HG02798 (cell line): ENCODE results near the gene EHD2.
"Not testable (repeated sequence)": the region's sequence is repeated elsewhere in the genome, so short reads cannot be mapped to it uniquely, and the experiment has no call there.

Experiments
- ATAC-seq: cut with Tn5 transposase; IDR thresholded peaks from one replicate; pipeline ENCODE4 v1.9.1; 2021; ENCODE audit warnings: mild to moderate bottlenecking; ENCODE audit not compliant: unreplicated experiment, poor library complexity

The EHD2 gene

DNA sequence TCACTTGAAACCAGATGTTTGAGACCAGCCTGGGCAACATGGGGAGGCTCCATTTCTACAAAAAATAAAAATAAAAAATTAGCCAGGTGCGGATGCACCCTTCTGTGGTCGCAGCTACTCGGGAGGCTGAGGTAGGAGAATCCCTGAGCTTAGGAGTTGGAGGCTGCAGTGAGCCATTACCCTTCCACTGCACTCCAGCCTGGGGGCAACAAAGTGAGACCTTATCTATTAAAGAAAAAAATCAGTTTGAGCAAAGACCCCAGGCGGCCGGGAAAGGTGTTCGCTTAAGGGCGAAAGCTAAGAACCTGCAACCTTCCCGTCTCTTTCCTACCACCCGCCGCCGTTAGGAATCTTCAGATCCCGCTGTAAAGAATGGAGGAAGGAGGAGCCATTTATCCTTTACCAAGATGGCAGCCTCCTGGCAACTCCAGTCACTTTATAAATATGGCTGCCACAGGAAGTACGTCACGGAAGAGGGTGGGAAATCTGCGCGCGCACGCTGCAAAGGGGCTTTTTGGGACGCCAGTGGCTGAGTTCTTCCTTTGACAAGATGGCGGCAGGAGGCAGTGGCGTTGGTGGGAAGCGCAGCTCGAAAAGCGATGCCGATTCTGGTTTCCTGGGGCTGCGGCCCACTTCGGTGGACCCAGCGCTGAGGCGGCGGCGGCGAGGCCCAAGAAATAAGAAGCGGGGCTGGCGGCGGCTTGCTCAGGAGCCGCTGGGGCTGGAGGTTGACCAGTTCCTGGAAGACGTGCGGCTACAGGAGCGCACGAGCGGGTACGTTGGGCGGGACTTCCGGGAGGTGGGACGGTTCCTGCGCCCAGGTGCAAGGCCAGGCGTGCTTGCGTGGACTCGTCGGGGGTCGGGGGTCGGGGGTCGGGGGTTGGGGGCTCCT is 32.0 kb downstream of the EHD2 start, which contains the start of gene NOP53:
Gene NOP53, plus strand, starts transcription at position 537 of the 892 bp plus-strand sequence. Its CDS starts 14 bp downstream, at position 551.
- ATAC-seq = peak; percentile 81

DNA sequence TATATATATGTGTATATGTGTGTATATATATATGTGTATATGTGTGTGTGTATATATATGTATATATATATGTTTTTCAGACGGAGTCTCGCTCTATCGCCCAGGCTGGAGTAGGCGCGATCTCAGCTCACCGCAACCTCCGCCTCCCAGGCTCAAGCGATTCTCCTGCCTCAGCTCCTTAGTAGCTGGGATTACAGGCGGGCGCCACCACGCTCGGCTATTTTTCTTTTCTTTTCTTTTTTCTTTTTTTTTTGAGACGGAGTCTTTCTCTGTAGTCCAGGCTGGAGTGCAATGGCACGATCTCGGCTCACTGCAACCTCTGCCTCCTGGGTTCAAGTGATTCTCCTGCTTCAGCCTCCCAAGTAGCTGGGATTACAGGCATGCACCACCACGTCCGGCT is 32.9 kb downstream of the EHD2 start:
- not testable (repeated sequence) for ATAC-seq

DNA sequence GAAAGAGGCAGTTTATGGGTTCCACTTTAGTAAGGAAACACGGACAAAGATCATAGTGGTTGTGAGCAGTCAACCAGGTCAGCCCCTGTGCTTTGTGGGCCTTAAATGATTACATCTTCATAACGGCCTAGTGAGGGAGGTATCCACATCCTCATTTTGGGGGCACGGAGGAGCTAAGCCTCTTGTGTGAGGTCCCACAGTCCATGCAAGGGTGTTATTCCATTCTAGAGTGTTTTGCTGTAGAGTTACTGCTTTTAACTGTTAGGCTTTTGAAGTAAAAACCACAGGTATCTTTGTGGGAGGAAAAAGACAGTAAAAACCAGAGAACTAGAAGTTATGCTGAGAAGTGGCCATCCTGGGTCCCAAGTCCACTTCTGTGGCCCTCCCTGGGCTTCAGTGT is 36.1 kb downstream of the EHD2 start:
- ATAC-seq = no peak

DNA sequence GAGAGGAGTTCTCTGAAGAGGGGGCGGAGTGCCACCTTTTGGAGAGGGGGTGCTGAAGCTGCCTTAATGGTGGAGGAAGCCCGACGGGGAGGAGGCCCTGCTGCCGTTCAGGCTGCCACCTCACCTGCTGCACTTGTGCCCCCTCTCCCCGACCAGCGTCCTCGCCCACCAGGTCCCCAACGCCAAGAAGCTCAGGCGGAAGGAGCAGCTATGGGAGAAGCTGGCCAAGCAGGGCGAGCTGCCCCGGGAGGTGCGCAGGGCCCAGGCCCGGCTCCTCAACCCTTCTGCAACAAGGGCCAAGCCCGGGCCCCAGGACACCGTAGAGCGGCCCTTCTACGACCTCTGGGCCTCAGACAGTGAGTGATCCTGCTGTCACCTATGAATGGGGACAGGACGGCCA is 37.5 kb downstream of the EHD2 start:
- ATAC-seq = no peak

DNA sequence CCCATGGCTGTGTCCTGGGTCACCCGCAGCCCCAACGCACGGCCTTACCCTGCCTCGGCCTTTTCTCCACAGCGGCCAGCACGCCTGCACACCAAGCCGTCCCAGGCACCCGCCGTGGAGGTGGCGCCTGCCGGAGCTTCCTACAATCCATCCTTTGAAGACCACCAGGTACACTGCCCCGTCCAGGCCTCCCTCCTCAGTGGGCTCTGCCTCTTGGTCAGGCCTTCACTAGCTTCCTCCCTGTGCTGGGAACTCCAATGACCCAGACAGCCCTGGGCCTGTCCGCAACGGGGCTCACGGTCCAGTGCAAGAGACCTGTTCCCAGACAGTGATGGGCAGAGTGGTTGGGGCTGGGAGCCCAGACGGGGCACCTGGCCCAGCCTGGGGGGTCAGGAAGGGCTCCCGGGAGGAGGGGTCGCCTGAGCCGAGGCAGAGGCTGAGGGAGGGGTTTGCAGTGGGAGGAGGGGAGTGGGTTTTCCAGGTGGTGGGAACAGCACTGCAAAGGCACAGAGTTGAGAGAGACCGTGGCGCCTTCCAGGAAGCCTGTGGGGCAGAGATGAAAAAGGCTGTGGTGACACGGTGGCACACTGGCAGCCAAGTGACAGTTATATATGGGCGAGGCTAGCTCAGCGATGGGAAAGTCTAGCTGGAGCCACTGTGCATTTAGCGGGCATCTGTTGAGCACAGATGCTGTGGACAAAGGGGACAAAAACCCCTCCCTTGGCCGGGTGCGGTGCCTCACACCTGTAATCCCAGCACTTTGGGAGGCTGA is 39.4 kb downstream of the EHD2 start:
- no peak for ATAC-seq

DNA sequence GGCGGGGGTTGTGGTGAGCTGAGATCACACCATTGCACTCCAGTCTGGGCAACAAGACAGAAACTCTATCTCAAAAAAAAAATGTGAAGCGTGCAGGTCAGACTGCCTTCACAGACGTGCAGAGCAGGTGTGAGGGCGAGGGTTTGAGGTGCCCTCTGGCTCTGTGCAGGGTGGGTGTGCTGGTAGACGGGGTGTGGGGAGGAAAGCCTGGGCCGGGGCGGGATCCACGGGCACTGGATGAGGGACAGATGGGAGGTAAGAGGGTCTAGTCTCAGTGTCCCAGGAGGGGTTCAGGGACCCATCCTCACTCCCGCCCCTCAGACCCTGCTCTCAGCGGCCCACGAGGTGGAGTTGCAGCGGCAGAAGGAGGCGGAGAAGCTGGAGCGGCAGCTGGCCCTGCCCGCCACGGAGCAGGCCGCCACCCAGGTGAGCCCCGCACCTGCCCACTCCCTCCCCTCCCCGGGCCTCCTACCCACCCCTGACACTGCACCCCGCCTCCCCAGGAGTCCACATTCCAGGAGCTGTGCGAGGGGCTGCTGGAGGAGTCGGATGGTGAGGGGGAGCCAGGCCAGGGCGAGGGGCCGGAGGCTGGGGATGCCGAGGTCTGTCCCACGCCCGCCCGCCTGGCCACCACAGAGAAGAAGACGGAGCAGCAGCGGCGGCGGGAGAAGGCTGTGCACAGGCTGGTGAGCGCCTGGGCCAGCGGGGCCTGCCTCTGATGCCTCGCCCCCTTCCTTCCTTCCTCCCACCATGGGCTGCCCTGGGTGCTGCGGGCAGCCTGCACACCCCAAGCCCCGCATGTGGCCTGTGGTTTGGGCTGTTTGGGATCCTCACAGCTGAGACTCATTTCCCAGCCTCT is 41.2 kb downstream of the EHD2 start:
- no peak for ATAC-seq

DNA sequence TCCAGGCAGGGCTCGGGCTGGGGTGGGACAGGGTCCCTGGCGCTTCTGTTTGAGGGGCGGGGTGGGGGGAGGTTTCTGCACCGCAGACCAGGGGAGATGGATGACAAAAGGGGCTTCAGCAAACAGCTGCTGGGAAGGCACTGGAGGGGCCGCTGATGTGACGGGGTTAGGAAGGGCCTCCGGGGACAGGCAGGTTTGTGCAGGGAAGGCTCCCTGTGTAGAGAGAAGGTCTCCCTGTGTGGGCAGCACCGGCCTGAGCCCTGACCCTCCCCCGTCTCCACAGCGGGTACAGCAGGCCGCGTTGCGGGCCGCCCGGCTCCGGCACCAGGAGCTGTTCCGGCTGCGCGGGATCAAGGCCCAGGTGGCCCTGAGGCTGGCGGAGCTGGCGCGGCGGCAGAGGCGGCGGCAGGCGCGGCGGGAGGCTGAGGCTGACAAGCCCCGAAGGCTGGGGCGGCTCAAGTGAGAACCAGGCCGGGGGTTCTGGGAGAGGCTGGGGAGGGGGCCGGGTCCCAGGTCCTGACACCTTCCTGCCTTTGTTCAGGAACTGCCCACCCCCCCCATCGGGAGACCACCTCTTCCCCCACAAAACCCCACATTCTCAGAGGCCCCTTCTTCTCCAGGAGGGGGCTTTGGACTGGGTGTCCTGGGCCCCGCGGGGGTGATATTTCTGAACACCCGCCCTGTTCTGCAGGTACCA is 42.0 kb downstream of the EHD2 start:
- ATAC-seq = no peak

DNA sequence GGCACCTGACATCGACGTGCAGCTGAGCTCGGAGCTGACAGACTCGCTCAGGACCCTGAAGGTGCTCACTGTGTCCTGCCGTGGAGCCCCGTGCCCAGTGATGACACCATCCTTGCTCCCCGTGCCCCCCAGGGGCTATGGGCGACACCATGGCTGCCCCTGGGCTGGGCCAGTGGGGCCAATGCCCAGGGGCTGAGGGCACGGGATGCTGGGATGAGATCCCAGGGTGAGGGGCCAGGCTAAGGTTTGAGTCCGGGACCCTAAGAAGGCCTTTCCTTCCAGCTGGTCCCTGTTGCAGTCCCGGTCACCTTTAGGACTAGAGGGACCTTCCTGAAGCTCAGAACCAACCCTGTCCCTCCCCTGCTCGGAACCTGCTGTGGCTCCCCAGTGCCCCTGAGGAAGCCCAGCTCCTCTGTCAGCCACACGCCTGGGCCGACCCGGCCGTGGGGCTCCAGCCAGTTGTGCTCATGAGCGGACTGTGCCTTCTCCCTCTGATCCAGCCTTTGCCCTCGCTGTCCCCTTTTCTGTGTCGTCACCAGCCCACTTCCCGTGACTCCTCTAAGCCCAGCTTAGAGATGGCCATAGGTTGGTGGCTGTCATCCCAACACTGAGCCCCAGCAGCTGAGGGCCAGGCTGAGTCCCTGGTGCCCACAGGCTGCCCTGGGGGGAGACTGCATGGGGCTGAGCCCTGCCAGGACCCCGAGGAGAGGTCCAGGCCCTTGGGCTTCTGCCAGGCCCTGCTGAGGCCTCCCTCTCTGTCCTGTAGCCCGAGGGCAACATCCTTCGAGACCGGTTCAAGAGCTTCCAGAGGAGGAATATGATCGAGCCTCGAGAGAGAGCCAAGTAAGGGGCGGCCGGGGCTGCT is 42.8 kb downstream of the EHD2 start:
- no peak for ATAC-seq

DNA sequence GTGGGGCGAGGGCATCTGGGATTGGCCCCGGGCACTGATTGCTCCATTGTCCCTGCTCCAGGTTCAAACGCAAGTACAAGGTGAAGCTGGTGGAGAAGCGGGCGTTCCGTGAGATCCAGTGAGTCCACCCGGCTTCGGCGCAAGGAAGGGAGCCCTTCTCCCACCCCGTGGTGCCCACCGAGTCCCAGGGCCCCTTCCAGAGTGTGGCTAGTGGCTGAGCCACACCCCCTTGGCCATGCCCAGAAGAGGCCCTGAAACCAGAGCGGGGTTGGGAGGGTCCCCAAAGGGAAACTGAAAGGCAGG is 43.4 kb downstream of the EHD2 start:
- ATAC-seq = no peak

DNA sequence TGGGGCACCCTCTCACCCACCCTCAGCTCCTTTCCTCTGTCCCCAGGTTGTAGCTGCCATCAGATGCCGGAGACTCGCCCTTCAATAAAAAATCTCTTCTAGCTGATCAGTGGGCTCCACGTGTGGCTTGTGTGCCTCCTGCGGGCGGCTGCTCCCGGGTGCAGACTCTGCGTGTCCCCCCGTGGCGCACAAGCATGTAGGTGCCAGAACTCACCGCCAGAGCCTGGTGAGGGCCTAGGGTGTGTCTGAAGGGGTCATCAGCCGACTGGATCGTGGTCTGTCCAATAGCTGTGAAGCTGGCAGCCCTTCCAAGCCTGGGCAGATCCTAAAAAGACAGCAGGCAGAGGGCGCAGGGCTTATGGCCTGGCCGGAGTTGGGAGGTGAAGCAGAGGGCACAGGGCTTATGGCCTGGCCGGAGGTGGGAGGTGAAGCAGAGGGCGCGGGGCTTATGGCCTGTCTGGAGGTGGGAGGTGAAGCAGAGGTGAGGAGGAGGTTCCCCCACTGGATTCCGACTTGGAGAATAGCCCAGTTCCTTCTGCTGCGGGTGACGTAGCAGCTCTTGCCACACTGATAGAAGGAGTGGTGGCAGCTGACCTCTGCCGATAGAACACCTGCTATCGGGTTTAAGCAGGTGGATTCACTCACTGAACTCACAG is 43.9 kb downstream of the EHD2 start:
- ATAC-seq = no peak

DNA sequence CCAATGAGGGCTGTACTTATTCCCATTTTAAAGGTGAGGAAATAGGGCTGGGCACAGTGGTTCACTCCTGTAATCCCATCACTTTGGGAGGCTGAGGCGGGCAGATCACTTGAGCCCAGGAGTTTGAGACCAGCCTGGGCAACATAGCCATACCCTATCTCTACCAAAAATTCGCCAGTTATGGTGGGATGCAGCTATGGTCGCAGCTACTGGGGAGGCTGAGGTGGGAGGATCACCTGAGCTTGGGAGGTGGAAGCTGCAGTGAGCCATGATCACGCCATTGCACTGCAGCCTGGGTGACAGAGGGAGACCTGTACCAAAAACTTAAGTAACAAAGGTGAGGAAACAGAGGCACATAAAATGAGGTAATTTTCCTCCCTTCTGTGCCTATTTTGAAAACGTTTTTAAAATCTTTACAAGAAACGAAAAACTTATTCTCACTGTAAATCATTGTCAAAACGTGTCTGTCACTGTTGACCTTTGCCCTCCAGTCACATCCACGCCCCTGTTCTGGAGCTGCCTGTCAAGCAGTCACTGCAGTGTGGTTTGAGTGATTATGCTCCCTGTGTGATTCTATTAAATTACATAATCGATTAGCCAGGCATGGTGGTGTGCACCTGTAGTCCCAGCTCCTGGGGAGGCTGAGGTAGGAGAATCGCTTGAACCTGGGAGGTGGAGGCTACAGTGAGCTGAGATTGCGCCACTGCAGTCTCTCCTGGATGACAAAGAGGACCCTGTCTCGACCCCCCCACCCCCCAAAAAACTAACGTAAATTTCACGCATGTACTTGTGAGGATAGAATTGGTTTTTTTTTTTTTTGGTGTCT is 44.6 kb downstream of the EHD2 start:
- no peak for ATAC-seq

DNA sequence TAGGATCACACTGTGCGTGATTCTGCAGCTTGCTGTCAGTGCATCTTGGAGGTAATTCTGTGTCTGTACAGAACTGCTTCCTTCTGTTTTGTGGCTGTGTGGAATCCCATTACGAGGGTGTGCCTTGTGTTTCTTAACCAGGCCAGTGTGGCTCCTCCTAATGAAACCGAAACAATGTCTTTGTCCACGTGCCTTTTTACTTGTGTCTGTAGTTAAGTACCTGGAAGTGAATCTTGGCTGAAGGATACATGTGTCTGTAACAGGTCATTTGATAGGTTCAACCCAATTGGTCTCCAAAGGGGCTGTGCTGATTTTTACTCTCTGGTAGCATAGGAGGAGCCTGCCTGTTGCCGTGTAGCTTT is 45.2 kb downstream of the EHD2 start:
- no peak for ATAC-seq

DNA sequence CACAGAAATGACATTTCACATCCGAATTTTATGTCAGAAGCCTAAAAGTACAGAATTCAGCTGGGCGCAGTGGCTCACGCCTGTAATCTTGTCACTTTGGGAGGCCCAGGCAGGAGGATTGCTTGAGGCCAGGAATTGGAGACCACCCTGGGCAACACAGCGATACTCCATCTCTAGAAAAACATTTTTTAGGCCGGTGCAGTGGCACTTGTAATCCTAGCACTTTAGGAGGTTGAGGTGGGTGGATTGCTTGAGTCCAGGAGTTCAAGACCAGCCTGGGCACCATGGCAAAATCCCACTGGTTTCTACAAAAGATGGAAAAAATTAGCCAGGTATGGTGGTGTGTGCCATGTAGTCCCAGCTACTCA is 47.4 kb downstream of the EHD2 start:
- no peak for ATAC-seq

DNA sequence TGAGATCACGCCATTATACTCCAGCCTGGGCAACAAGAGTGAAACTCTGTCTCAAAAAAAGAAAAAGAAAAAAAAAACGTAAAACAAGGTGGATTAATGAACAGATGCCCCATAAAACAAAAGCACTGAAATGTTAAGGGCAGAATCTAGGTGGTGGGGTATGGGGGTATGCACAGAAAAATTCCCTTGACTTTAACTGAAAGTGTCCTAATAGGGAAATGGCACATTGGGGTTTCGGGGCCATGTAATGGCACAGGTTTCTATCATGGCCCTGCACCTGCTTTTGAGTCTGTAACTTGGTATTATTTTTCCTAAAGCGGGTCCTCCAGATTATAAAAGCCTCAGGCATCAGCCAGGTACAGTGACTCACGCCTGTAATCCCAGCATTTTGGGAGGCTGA is 48.3 kb downstream of the EHD2 start:
- no peak for ATAC-seq

DNA sequence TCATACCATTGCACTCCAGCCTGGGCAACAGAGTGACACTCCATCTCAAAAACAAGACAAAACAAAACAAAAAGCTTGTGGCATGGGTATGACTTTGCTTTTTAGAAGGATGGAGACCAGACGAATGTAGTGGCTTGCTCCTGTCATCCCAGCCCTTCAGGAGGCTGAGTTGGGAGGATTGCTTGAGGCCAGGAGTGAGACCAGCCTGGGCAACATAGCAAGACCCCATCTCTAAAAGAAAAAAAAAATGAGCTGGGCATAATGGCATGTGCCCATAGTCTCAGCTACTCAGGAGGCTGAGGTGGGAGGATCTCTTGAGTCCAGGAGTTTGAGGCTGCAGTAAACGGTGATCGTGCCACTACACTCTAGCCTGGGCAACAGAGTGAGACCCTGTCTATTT is 48.9 kb downstream of the EHD2 start:
- ATAC-seq = no peak

DNA sequence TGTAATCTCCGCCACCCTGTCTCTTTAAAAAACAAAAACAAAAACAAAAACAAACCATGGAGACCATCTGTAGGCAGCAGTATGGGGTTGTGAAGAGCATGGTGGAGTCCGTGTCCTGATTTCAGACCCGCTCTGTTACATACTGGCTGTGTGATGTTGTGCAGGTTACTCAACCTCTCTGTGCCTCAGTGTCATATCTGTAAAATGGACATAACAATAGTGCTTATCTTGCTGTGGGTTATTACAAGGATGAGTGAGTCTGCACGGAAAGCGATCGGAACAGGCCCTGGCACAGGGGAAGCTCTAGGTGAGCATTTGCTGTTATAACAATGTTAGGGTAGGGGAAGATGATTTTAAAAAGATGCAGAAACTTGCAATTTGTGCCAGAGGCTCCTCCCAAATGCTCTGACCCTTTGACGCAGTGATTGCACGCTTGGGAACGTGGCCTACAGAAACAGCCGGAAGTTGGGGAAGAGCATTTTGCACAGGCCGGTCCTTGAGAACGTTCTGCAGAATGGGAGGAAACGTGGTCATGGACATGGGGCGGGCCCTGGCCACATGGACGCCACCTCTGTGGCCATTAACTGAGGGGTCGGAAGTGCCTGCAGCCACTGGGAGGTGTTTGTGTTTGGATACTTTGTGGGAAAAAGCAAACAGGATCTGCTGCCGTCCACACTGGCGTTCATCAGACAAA is 49.5 kb downstream of the EHD2 start:
- no peak for ATAC-seq

DNA sequence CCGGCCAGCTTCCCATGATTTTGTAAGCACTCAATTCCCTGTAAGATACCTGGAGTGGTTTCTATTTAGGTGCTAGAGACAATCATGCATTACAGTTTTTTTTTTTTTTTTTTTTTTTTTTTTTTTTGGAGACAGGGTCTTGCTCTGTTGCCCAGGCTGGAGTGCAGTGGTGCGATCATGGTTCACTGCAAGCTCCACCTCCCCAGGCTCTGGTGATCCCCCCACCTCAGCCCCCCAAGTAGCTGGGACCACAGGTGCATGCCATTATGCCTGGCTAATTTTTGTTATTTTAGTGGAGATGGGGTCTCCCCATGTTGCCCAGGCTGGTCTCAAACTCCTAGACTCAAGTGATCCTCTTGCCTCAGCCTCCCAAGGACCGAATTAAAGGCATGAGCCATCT is 51.5 kb downstream of the EHD2 start:
- not testable (repeated sequence) for ATAC-seq
